ENCODE measurements around the gene TMEM9B.
"Not testable (repeated sequence)": the region's sequence is repeated elsewhere in the genome, so short reads cannot be mapped to it uniquely, and the experiment has no call there.

The TMEM9B gene

DNA sequence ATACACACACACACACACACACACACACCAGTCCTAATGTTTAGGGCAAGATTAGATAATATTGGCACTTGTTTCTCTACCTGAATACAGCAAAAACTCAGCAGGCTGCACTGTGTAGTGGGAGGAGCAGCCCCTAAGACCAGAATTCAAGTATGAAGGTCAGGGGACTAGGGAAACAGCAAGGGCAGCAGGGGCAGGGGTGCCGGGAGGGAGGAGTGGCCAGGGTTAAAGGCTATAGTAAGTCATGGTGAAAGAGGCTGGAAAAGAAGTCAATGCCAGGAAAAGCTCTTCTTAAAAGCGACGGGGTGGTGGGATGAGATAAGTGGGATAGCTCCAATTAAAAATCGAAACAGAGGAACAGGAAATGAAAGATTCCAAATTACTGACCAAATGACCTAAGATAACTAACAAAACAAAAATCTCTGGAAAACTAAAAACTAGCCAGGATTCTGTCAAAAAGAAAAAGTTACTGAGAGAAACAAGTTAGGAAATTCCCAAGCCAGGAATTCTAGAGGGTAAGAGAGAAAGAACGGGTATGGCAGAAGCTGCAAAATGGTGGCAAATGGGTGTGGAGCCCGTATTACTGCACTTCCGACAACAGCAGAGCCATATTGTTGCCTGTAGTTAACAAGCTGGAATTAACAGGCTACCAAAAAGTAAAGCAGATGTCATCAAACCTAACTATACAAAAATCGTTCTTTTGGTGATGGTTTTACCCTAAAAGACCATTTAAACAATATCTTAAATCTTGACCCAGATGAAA, 22.7 kb downstream of the TMEM9B start:
- Histone ChIP-seq H3K9ac (ENCODE audit: low read length) (no peak overlapping the region), H3K4me1 (ENCODE audit: insufficient read depth, low read length) (no peaks in the 10 kb centered on the region), H3K4me3 (ENCODE audit: low read depth in 1 of 2, low read length in 2 of 2) (no peak overlapping the region), H3K27me3 (ENCODE audit: control insufficient read depth in 1 of 2, insufficient read depth in 2 of 2, low read length in 2 of 2) (no peaks in the 10 kb centered on the region), H3K27ac (ENCODE audit: low read depth, low read length) (no peak overlapping the region), H3K36me3 (ENCODE audit: insufficient read depth, low read length) (no peaks in the 10 kb centered on the region), H3K9me3 (ENCODE audit: low read length) (no peaks in the 10 kb centered on the region)

DNA sequence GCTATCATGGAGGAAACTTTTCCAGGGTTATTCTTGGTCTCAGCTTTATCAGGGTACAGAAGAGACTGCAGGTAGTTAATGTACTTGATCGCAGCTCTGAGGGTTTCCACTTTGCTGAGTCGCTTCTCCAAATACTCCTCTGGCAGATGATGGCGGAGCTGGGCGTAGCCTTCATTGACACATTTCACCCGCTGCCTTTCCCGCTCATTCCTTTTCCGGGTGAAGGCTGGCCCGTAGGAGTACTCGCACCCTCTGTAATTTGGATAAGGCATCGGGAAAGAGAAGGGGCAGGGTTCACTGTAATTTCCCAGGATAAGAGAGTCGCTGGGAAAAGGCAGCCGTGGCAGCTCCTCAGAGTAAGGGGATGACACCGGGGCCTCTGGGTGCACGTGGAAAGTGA, 26.6 kb downstream of the TMEM9B start:
- H3K27me3 ChIP-seq (ENCODE audit: control insufficient read depth in 1 of 2, insufficient read depth in 2 of 2, low read length in 2 of 2): no peaks in the 10 kb centered on the region
- no peak overlapping the region for H3K4me3 ChIP-seq (ENCODE audit: low read depth in 1 of 2, low read length in 2 of 2)
- no peaks in the 10 kb centered on the region for H3K9me3 ChIP-seq (ENCODE audit: low read length)
- no peak overlapping the region for H3K9ac ChIP-seq (ENCODE audit: low read length)
- H3K36me3 ChIP-seq (ENCODE audit: insufficient read depth, low read length): no peaks in the 10 kb centered on the region
- no peaks in the 10 kb centered on the region for H3K4me1 ChIP-seq (ENCODE audit: insufficient read depth, low read length)
- H3K27ac ChIP-seq (ENCODE audit: low read depth, low read length): no peak overlapping the region

DNA sequence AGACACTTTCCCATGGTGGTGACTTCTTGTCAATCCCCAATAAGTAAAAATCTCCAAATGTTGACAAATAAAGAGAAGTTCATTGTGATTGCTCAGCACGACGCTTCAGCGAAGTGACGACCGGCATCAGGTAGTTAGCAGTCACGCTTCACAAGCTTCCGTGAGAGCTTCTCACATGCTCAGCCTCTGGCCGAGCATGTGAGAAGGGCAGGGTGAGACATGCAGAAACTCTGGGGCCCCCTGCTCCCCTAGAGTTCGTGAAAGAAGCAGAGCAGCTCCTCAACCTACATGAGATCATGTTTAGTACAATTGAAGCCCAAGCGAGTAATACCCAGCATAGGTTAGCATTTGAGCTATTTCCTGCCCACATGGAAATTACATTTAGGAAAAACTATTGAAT, 27.1 kb downstream of the TMEM9B start:
- Histone ChIP-seq H3K36me3 (ENCODE audit: insufficient read depth, low read length) (no peaks in the 10 kb centered on the region), H3K27ac (ENCODE audit: low read depth, low read length) (no peak overlapping the region), H3K4me1 (ENCODE audit: insufficient read depth, low read length) (no peaks in the 10 kb centered on the region), H3K9me3 (ENCODE audit: low read length) (no peaks in the 10 kb centered on the region), H3K4me3 (ENCODE audit: low read depth in 1 of 2, low read length in 2 of 2) (no peak overlapping the region), H3K9ac (ENCODE audit: low read length) (no peak overlapping the region), H3K27me3 (ENCODE audit: control insufficient read depth in 1 of 2, insufficient read depth in 2 of 2, low read length in 2 of 2) (no peaks in the 10 kb centered on the region)

DNA sequence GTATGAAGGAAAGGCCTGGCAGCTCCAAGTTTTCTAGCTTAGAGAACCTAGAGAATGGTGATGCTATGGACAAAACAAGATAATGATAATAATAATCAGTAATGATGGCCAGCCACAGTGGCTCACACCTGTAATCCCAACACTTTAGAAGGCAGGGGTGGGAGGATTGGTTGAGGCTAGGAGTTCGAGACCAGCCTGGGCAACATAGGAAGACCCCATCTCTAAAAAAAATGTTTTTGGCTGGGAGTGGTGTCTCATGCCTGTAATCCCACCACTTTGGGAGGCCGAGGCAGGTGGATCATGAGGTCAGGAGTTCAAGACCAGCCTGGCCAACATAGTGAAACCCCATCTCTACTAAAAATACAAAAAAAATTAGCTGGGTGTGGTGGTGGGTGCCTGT, 28.5 kb downstream of the TMEM9B start:
- H3K27ac ChIP-seq (ENCODE audit: low read depth, low read length); H3K4me1 ChIP-seq (ENCODE audit: insufficient read depth, low read length); H3K36me3 ChIP-seq (ENCODE audit: insufficient read depth, low read length); H3K9ac ChIP-seq (ENCODE audit: low read length); H3K4me3 ChIP-seq (ENCODE audit: low read depth in 1 of 2, low read length in 2 of 2); H3K27me3 ChIP-seq (ENCODE audit: control insufficient read depth in 1 of 2, insufficient read depth in 2 of 2, low read length in 2 of 2); H3K9me3 ChIP-seq (ENCODE audit: low read length): not testable (repeated sequence)

DNA sequence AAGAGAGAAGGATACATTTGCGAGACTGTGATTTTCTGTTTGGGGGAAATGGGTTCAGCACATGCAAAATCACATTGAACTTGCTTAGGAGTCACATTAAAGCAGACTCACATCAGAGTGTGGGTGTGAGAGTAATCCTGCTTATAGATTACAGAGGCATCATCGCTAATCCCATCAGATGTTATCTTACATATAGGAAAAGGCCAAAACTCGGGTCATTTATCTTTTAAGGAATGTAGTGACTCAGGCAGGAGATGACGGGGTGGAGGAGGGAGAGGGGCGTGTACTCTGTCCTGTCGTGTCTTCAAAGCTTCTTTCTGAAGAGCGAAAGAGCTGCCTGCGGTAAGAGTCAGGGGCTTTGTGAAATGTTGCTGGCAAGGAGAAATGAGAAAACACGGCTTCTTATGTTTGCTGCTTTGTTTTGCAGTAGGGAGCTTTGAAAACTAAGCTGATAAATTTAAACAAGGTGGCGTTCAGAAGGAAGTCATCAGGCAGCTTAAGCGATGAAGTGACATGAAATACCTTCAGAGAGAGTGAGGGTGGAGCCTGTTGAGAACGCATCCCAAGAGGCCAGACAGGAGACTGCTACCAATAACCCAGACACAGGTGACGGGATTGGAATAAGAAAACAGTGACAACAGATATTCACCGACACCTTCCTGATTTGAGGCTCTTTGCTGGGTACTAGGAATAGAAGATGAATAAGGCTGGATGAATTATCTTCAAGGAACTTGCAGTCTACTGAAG, 29.3 kb downstream of the TMEM9B start:
- Histone ChIP-seq H3K27ac (ENCODE audit: low read depth, low read length) (no peak overlapping the region), H3K36me3 (ENCODE audit: insufficient read depth, low read length) (no peaks in the 10 kb centered on the region), H3K27me3 (ENCODE audit: control insufficient read depth in 1 of 2, insufficient read depth in 2 of 2, low read length in 2 of 2) (no peaks in the 10 kb centered on the region), H3K4me3 (ENCODE audit: low read depth in 1 of 2, low read length in 2 of 2) (no peak overlapping the region), H3K9me3 (ENCODE audit: low read length) (no peaks in the 10 kb centered on the region), H3K9ac (ENCODE audit: low read length) (no peak overlapping the region), H3K4me1 (ENCODE audit: insufficient read depth, low read length) (no peaks in the 10 kb centered on the region)

DNA sequence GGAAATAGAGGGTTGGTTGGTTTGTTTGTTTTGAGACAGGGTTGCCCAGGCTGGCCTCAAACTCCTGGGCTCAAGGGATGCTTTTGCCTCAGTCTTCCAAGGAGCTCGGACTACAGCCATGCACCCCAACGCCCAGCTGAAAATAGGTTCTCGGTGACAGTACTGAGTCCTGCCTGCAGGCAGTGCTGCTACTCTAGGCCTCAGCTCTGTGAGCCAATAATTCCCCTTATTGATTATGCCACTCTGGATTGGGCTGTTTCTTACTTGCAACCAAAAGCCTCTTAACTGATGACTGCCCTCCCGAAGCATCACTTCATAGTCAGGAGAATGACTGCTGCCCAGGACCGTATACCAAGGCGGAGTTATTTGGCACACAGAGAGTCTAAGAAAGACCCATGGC, 30.3 kb downstream of the TMEM9B start:
- Histone ChIP-seq H3K4me3 (ENCODE audit: low read depth in 1 of 2, low read length in 2 of 2) (no peak overlapping the region), H3K4me1 (ENCODE audit: insufficient read depth, low read length) (no peaks in the 10 kb centered on the region), H3K9me3 (ENCODE audit: low read length) (no peaks in the 10 kb centered on the region), H3K36me3 (ENCODE audit: insufficient read depth, low read length) (no peaks in the 10 kb centered on the region), H3K27ac (ENCODE audit: low read depth, low read length) (no peak overlapping the region), H3K9ac (ENCODE audit: low read length) (no peak overlapping the region), H3K27me3 (ENCODE audit: control insufficient read depth in 1 of 2, insufficient read depth in 2 of 2, low read length in 2 of 2) (no peaks in the 10 kb centered on the region)

DNA sequence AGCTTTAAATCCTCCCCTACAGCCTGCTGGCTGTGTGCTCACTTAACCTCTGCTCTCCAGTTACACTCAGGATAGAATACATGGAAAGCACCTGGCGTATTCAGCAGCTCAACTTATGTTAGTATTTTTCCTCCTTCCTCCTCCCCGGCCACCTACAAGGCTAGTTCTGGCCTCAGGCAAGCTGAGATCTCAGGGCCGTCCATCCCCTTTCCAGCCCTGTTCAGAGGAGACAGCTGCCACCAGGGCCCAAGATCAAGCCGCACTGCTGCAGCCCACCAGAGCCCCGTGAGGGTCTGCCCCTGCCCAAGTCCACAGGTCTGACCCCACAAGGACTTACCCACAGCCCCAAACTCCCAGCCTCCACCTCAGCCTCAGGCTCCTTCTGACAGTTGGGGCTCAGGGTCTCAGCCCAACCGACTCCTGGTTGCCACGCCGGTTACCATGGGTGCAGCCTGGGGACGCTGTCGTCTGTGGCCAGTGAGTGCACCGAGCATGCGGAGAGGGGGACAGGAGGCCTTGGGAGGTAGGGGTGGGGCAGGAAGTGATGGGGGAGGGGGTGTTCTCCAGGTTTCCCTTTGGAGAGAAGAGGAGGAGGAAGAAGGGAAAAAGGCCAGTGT, 31.6 kb downstream of the TMEM9B start, which contains the start of gene C11orf16:
TSS of gene C11orf16 (minus strand) at position 384 of the 617 bp plus-strand sequence. CDS start 639 bp downstream, outside the sequence.
- Histone ChIP-seq H3K36me3 (ENCODE audit: insufficient read depth, low read length) (no peaks in the 10 kb centered on the region), H3K27ac (ENCODE audit: low read depth, low read length) (no peak within 1 kb of the TSS), H3K27me3 (ENCODE audit: control insufficient read depth in 1 of 2, insufficient read depth in 2 of 2, low read length in 2 of 2) (no peaks in the 10 kb centered on the region), H3K9me3 (ENCODE audit: low read length) (no peaks in the 10 kb centered on the region), H3K4me3 (ENCODE audit: low read depth in 1 of 2, low read length in 2 of 2) (no peak within 1 kb of the TSS), H3K4me1 (ENCODE audit: insufficient read depth, low read length) (no peaks in the 10 kb centered on the region), H3K9ac (ENCODE audit: low read length) (no peak within 1 kb of the TSS)

DNA sequence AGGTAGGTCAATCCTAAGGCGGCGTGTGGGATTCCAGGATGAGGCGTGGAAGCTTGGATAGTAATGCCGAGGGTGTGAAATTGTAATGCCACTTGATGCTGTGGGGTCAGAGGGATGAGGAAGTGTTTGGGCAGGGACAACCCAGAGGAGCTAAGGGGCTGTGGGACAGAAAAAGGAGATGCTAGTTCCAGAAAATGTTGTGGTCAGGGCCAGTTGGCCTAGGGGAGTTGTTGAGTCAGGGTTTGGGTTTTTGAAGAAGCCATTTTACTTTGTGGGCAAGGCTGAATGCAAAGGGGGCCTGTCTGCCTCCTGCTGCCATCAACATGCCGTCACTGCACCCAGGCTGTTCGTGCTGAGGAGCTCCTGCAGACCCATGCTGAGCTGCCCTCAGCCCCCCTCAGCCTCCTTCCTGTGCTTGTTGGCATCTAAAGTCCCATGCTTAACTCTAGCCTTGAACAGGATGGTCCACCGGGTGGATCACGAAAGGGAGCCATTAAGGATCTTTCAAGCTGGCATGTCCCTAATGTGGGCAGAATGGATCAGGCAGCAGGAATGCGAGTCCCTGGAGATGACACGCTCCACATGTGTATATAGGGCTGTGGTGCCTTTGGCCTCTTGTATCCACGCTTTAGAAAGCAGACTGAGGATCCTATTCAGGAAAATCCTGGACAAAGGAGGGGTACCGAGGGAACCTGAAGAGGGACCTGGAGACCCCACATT, 33.6 kb downstream of the TMEM9B start:
- Histone ChIP-seq H3K4me3 (ENCODE audit: low read depth in 1 of 2, low read length in 2 of 2) (no peak overlapping the region), H3K9me3 (ENCODE audit: low read length) (no peaks in the 10 kb centered on the region), H3K27me3 (ENCODE audit: control insufficient read depth in 1 of 2, insufficient read depth in 2 of 2, low read length in 2 of 2) (no peaks in the 10 kb centered on the region), H3K4me1 (ENCODE audit: insufficient read depth, low read length) (no peaks in the 10 kb centered on the region), H3K27ac (ENCODE audit: low read depth, low read length) (no peak overlapping the region), H3K36me3 (ENCODE audit: insufficient read depth, low read length) (no peaks in the 10 kb centered on the region), H3K9ac (ENCODE audit: low read length) (no peak overlapping the region)

DNA sequence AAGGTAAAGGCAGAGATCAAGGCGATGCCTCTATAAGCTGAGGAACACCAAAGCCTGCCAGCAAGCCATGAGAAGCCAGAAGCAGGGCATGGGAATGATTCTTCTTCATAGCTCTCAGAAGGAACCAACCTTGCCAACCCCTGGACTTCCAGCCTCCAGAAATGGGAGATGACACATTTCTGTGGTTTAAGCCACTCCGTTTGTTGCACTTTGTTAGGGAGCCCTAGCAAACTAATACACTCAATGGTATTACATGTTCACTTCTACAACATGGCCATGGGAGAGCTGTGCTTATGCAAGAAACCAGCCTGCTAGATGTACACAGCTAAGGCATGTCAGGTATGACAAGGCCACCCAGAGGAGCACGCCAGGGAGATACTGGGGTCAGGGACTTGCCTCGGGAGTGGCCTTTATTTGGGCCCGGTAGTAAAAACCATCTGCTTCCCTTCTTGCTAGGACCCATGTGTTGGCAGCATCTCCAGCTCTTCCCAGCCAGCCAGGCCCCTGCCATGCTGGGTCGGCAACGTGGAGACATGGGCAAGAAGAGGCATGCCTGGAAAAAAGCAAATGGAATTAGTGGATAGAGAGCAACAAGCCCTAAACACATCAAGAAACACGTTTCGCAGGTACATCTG, 35.1 kb downstream of the TMEM9B start:
- H3K9ac ChIP-seq (ENCODE audit: low read length): no peak overlapping the region
- H3K27ac ChIP-seq (ENCODE audit: low read depth, low read length): no peak overlapping the region
- no peaks in the 10 kb centered on the region for H3K9me3 ChIP-seq (ENCODE audit: low read length)

DNA sequence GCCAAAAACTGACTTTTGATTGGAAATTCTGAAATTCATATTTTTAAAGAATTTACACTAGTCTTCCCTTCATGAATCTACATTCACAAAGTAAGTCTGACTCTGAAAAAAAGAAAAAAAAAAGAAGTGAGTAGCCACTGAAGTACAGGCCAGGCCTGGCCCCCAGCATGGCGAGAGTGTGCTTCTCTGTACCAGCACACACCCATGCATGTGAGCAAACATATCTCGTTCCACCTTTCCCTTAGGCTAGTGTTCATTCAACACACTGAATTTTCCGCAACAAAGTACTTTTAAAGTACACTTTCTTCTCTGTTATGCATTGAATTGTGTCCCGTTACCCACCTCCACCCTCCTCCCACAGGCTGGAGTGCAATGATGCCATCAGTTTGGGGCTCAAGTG, 36.0 kb downstream of the TMEM9B start:
- Histone ChIP-seq H3K9ac (ENCODE audit: low read length) (no peak overlapping the region), H3K27me3 (ENCODE audit: control insufficient read depth in 1 of 2, insufficient read depth in 2 of 2, low read length in 2 of 2) (no peaks in the 10 kb centered on the region), H3K4me1 (ENCODE audit: insufficient read depth, low read length) (no peaks in the 10 kb centered on the region), H3K27ac (ENCODE audit: low read depth, low read length) (no peak overlapping the region), H3K9me3 (ENCODE audit: low read length) (no peaks in the 10 kb centered on the region), H3K4me3 (ENCODE audit: low read depth in 1 of 2, low read length in 2 of 2) (no peak overlapping the region), H3K36me3 (ENCODE audit: insufficient read depth, low read length) (peaks cover 7% of the 10 kb centered on the region)

More for the DNA sequence above, 35.1 kb downstream of the TMEM9B start:
- Histone ChIP-seq H3K27me3 (ENCODE audit: control insufficient read depth in 1 of 2, insufficient read depth in 2 of 2, low read length in 2 of 2) (no peaks in the 10 kb centered on the region), H3K4me1 (ENCODE audit: insufficient read depth, low read length) (no peaks in the 10 kb centered on the region), H3K4me3 (ENCODE audit: low read depth in 1 of 2, low read length in 2 of 2) (no peak overlapping the region), H3K36me3 (ENCODE audit: insufficient read depth, low read length) (peaks cover 7% of the 10 kb centered on the region)

DNA sequence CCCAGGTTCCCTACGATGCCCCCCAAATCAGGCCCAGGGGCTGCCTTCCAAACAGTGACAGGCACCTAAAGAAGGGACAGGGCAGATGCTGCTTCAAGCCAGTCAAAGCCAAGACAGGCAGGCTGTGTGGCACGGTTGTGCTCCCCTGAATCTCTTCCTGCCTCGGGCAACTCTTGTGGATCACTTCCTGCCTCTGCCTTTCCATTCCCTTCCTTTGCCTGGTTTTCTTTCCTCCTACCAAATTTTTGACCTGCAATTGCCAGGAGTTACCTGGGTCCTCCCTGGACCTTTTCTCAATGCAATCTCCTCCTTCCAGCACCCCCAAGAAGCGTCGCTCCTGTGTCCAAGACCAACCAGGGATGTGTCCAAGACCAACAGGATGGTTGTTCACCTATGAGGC, 37.0 kb downstream of the TMEM9B start:
- no peak overlapping the region for H3K9ac ChIP-seq (ENCODE audit: low read length)
- H3K4me1 ChIP-seq (ENCODE audit: insufficient read depth, low read length): no peaks in the 10 kb centered on the region
- no peaks in the 10 kb centered on the region for H3K9me3 ChIP-seq (ENCODE audit: low read length)
- H3K36me3 ChIP-seq (ENCODE audit: insufficient read depth, low read length): peaks cover 14% of the 10 kb centered on the region
- no peak overlapping the region for H3K27ac ChIP-seq (ENCODE audit: low read depth, low read length)
- no peaks in the 10 kb centered on the region for H3K27me3 ChIP-seq (ENCODE audit: control insufficient read depth in 1 of 2, insufficient read depth in 2 of 2, low read length in 2 of 2)
- no peak overlapping the region for H3K4me3 ChIP-seq (ENCODE audit: low read depth in 1 of 2, low read length in 2 of 2)

Data from muscle layer of colon (tissue), 2 donors.